Adrenal gland (tissue), 12 donors: Measurements from ENCODE around the gene MRPL36. TPM values are rescaled to one million over a fixed set of nuclear protein-coding genes. Genes with fewer than 3 reads are reported as not detected.

Experiments
- DNase-seq, 7 donors: peaks; one replicate each; pipeline ENCODE4 v3.0.0-alpha.2; 2019 to 2020
- H3K27ac ChIP-seq, 5 donors: fragments of 200-600 bp; sonication (generic) in 4 of 5; 1 replicate in 3 of 5; 2 replicates in 2 of 5; pipeline versions ENCODE4 v1.5.1 to v1.8.0; 2016 to 2020; ENCODE audit warnings: mild to moderate bottlenecking in 1 of 5
- H3K27me3 ChIP-seq: fragments of 200-600 bp; 2 replicates; pipeline ENCODE4 v1.8.0; 2021
- H3K36me3 ChIP-seq, 2 donors: fragments of 200-600 bp; replicated peaks in 1 of 2; 1 replicate in 1 of 2; 2 replicates in 1 of 2; pipeline versions ENCODE4 v1.5.1 to v1.8.0; 2018 to 2022
- H3K4me1 ChIP-seq, 2 donors: fragments of 200-600 bp; replicated peaks in 1 of 2; 1 replicate in 1 of 2; 2 replicates in 1 of 2; pipeline versions ENCODE4 v1.5.1 to v1.8.0; 2018 to 2021
- H3K4me3 ChIP-seq, 4 donors: fragments of 200-600 bp; sonication (generic) in 3 of 4; one replicate each; pipeline ENCODE4 v1.5.1; 2016 to 2018
- H3K9me3 ChIP-seq, 3 donors: fragments of 200-600 bp; sonication (generic) in 1 of 3; replicated peaks in 1 of 3; 1 replicate in 2 of 3; 2 replicates in 1 of 3; pipeline versions ENCODE4 v1.5.1 to v1.8.0; 2016 to 2021
- POLR2A ChIP-seq, 2 donors: fragments of 450-650 bp; IDR thresholded peaks; one replicate each; pipeline ENCODE4 v1.6.1; 2017; ENCODE audit warnings: antibody characterized with exemption in 2 of 2, mild to moderate bottlenecking in 2 of 2, moderate library complexity in 1 of 2
- WGBS, 4 donors: extraction: QIAGEN DNeasy Blood & Tissue Kit in 2 of 4; methylation state at CpG; one replicate each; pipeline versions ENCODE4 v1.1.5 to v1.1.7; 2013 to 2017; 5-methylcytosine and 5-hydroxymethylcytosine counted together
- intact Hi-C, 2 donors: fragments of 100-400 bp; cut with DNase I; formaldehyde crosslinking; loops; one replicate each; pipeline versions ENCODE4 v1.14.1 to v1.15.0; 2022 to 2023
- polyA plus RNA-seq, 3 donors: library from polyadenylated mRNA; stranded (reverse); fragments of 200-250 nt in 2 of 3; fragments of 350-450 nt in 1 of 3; fragmentation: Illumina TruSeq in 1 of 3; extraction: RNeasy Lipid Tissue Mini Kit (QIAGEN cat#74804) in 1 of 3; gene quantifications; one replicate each; pipeline ENCODE4 v1.2.3, GENCODE V29; 2013 to 2014
- total RNA-seq, 9 donors: library from RNA; depleted of rRNA in 4 of 9; stranded (reverse); fragments of >200 nt in 4 of 9; fragments of 120-200 nt in 1 of 9; fragmentation: NEBNext Ultra II Directional in 1 of 9; extraction: Animal tissue kit (Norgen Biotek cat#: 25700) in 1 of 9; gene quantifications; one replicate each; pipeline versions ENCODE4 v1.1.0 to v1.2.4, GENCODE V29; 2013 to 2023
- TF ChIP-seq, protein P1 (sequence below), 6 experiments: fragments of 450-650 bp in 4 of 6; fragments of 200-600 bp in 2 of 6; sonication (generic) in 1 of 6; IDR thresholded peaks; 1 replicate in 5 of 6; 2 replicates in 1 of 6; pipeline versions ENCODE4 v1.5.1 to v1.8.0; 2016 to 2021; ENCODE audit warnings: antibody characterized with exemption in 6 of 6, mild to moderate bottlenecking in 2 of 6, moderate library complexity in 1 of 6
- donor health status: healthy with polysubstance abuse.
- donor health status: Bipolar disorder and iron deficiency.
- donor health status: DM: yes; HTN: yes; CAD: no.
- donor health status: DM: no; HTN: no; CAD: no.
- donor health status: DM: no; HTN: no; CAD: no.
- donor health status: DM: yes; HTN: yes; CAD: no.

MRPL36 gene
- total and polyA plus RNA-seq, 12 donors = 23.3 to 97.4 (median 61.3) TPM

- no peaks in the 10 kb centered on the region for H3K9me3 ChIP-seq
- 18 to 35% (median 22%) methylated on average over 11 of the region's 11 CpGs for whole genome bisulfite sequencing, 4 donors
- peaks cover 3% of the 10 kb centered on the region for H3K27me3 ChIP-seq
- no peak for DNase-seq
- no peaks in the 10 kb centered on the region for H3K36me3 ChIP-seq
- no peak for TF ChIP-seq POLR2A (IDR thresholded peaks at IDR 0.05)
- TF ChIP-seq, protein P1, sequence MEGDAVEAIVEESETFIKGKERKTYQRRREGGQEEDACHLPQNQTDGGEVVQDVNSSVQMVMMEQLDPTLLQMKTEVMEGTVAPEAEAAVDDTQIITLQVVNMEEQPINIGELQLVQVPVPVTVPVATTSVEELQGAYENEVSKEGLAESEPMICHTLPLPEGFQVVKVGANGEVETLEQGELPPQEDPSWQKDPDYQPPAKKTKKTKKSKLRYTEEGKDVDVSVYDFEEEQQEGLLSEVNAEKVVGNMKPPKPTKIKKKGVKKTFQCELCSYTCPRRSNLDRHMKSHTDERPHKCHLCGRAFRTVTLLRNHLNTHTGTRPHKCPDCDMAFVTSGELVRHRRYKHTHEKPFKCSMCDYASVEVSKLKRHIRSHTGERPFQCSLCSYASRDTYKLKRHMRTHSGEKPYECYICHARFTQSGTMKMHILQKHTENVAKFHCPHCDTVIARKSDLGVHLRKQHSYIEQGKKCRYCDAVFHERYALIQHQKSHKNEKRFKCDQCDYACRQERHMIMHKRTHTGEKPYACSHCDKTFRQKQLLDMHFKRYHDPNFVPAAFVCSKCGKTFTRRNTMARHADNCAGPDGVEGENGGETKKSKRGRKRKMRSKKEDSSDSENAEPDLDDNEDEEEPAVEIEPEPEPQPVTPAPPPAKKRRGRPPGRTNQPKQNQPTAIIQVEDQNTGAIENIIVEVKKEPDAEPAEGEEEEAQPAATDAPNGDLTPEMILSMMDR (IDR thresholded peaks at IDR 0.05) = no peak
- intact Hi-C loops = no loop called here
- H3K4me3 ChIP-seq = no peak overlapping the region
- H3K4me1 ChIP-seq = no peaks in the 10 kb centered on the region
- no peak overlapping the region for H3K27ac ChIP-seq
Measured at GRCh38 chr5:1783216-1783554, 16.5 kb downstream of the MRPL36 start.

- Histone ChIP-seq H3K36me3 (no peaks in the 10 kb centered on the region), H3K27me3 (peaks cover 3% of the 10 kb centered on the region), H3K27ac (no peak overlapping the region), H3K9me3 (no peaks in the 10 kb centered on the region), H3K4me1 (no peaks in the 10 kb centered on the region), H3K4me3 (no peak overlapping the region)
- no peak for DNase-seq
- intact Hi-C loops = no loop called here
- 54 to 67% (median 60%) methylated on average over 12 to 14 of the region's 14 CpGs for WGBS, 4 donors
- TF ChIP-seq, protein P1 (IDR thresholded peaks at IDR 0.05) = no peak
- no peak for TF ChIP-seq POLR2A (IDR thresholded peaks at IDR 0.05)
Measured at GRCh38 chr5:1782385-1783215, 17.0 kb downstream of the MRPL36 start.

DNA sequence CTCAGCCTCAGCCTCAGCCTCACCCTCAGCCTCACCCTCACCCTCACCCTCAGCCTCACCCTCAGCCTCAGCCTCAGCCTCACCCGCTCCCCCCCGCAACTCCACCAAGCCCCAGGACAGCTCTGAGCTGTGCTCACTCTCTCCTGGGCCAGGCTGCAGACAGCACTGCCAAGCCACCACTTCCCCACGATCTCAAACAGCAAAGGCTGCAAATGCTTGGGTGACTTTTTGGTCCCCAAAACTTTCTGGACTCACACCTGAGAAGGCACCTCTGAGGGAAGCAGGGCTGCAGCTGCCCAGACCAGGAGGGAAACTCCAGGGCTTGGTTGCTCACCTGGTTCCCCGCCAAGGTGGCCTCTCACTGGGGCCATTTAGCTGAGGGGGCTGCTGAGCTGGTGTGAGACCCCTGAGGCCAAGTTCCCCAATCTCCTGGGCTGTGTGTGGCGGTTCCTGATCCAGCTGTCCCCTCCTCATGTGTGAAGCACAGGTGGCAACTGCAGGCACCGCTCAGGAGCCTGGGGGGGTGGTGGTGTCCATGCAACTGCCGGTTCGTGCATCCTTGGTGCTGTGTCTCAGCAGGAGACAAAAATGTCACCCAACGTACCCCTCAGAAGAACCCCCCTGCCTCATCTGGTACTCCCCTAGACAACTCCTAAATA, 17.8 kb downstream of the MRPL36 start:
- Histone ChIP-seq H3K9me3 (no peaks in the 10 kb centered on the region), H3K36me3 (no peaks in the 10 kb centered on the region), H3K4me1 (no peaks in the 10 kb centered on the region), H3K4me3 (no peak overlapping the region), H3K27me3 (peaks cover 3% of the 10 kb centered on the region), H3K27ac (no peak overlapping the region)
- TF ChIP-seq POLR2A (IDR thresholded peaks at IDR 0.05) = no peak
- TF ChIP-seq, protein P1 (IDR thresholded peaks at IDR 0.05) = no peak
- no peak for DNase-seq
- intact Hi-C loops = no loop called here
- 65 to 76% (median 73%) methylated on average over 4 to 9 of the region's 9 CpGs for WGBS, 4 donors

- Histone ChIP-seq H3K27me3 (no peaks in the 10 kb centered on the region), H3K36me3 (no peaks in the 10 kb centered on the region), H3K9me3 (no peaks in the 10 kb centered on the region), H3K4me1 (no peaks in the 10 kb centered on the region), H3K4me3 (no peak overlapping the region), H3K27ac (no peak overlapping the region)
- DNase-seq = no peak
- intact Hi-C loops = no loop called here
- WGBS, 4 donors = 76 to 86% (median 81%) methylated on average over 6 of the region's 6 CpGs
- TF ChIP-seq, protein P1 (IDR thresholded peaks at IDR 0.05) = no peak
- TF ChIP-seq POLR2A (IDR thresholded peaks at IDR 0.05) = no peak
Measured at GRCh38 chr5:1781107-1781506, 18.5 kb downstream of the MRPL36 start.
